ENCODE data around the gene GIPR.

GIPR gene

DNA sequence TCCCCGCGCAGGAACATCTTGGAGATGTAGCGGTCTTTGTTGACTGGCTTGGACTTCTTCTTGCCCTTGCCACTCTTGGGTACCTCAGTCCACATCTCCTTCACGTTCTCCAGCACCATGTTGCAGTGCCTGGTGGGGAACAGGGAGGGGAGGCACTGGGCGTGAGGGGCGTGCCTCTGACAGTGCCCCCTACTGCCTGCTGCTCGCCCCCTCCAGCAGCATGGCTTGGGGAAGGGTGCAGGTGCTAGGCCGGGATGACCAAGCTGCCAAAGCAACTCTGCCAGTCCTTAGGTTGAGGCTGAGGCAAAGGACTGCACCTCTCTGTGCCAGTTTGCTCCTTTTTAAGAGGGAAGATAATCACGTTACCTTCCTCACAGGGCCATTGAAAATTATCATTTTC, 19.6 kb downstream of the GIPR start:
- Histone ChIP-seq H3K36me3 (peaks cover 71% of the 10 kb centered on the region), H4K20me1 (peaks cover 73% of the 10 kb centered on the region), H3K9me3 (no peaks in the 10 kb centered on the region), H3K27me3 (no peaks in the 10 kb centered on the region), H3K27ac (no peak overlapping the region), H3K4me2 (no peak overlapping the region), H3K4me1 (peaks cover 11% of the 10 kb centered on the region), H3K4me3 (no peak overlapping the region), H3K9ac (no peak overlapping the region)
- TF ChIP-seq Cebpa-rat (IDR thresholded peaks at IDR 0.05): no peak

DNA sequence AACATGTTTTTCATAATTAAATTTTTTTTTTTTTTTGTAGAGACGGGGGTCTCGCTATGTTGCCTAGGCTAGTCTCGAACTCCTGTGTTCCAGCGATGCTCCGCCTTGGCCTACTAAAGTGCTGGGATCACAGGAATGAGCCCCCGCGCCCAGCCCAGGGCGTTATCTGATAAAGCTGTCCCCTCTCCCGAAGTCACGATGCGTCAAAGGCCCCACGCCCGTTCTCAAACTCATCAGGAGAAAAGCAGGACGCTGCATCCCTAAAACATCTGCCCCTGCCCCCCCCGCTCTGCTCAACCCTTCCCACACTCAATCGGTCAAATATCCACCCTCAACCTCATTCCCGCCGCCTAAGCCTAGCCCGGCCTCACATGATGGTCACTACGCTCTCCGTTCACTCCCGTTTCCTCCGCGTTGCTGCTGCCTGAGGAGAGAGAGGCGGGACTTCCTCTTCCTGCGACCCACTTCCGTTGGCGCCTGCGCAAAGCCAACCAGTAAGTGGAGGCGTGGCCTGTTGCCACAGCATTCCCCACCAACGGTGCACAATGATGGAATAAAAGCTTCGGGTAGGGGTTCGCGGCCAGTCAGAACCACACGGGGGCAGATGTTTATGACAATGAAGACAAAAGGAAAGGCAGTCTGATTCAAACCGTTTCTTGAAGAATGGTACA, 23.6 kb downstream of the GIPR start, which contains the start of gene SNRPD2:
Gene SNRPD2 (minus strand): TSS at position 438 of the 671 bp plus-strand sequence. CDS start 65 bp downstream, at position 373.
- H3K27me3 ChIP-seq: no peaks in the 10 kb centered on the region
- peak within 1 kb of the TSS; percentile 87 for H3K27ac ChIP-seq
- no peaks in the 10 kb centered on the region for H3K9me3 ChIP-seq
- H3K9ac ChIP-seq: peak within 1 kb of the TSS; percentile 94
- peaks cover 53% of the 10 kb centered on the region for H3K36me3 ChIP-seq
- no peak for TF ChIP-seq Cebpa-rat (IDR thresholded peaks at IDR 0.05)
- H4K20me1 ChIP-seq: peaks cover 46% of the 10 kb centered on the region
- peak within 1 kb of the TSS; percentile 92 for H3K4me2 ChIP-seq
- peak within 1 kb of the TSS; percentile 89 for H3K4me3 ChIP-seq
- H3K4me1 ChIP-seq: peaks cover 20% of the 10 kb centered on the region

DNA sequence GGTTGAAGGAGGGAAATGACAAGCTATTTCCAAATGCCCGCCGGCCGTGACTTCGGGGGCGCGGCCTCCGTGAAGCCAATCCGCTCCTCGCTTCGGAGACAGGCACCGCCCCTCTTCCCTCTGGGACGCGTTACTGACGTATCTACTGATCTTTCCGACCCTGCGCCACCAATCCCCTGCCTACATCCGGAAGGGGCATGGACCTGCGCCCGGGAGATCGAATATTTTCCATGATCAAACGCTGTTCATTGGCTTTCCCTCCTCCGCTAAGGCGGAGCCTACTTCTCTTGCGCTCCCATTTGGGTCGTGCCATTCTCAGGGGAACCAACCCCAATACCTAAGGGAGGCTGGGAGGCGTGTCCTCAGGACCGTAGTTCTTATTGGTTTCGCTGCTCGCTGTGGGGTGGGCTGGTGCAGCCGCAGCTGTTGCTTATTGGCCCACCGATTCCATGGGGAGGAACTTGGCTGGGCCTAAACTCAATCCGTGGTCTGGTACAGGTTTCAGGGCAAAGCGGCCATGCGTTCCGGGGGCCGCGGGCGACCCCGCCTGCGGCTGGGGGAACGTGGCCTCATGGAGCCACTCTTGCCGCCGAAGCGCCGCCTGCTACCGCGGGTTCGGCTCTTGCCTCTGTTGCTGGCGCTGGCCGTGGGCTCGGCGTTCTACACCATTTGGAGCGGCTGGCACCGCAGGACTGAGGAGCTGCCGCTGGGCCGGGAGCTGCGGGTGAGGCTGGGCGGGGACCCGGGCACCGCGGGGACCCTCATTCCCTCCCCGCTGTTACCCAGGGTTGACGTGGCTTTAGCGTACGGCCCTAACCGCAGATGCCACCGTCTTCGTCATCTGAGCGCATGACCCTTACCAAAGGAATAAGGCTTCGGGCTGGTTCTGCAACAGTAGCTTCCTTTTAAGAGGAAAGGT, 24.4 kb downstream of the GIPR start, which contains the start of gene QPCTL:
Gene QPCTL (plus strand): TSS at position 480 of the 919 bp plus-strand sequence. CDS start 38 bp downstream, at position 518.
- Histone ChIP-seq H3K9me3 (no peaks in the 10 kb centered on the region), H3K4me1 (peaks cover 22% of the 10 kb centered on the region), H3K9ac (peak within 1 kb of the TSS; percentile 94), H3K4me3 (peak within 1 kb of the TSS; percentile 89), H4K20me1 (peaks cover 39% of the 10 kb centered on the region), H3K27me3 (no peaks in the 10 kb centered on the region), H3K36me3 (peaks cover 50% of the 10 kb centered on the region), H3K4me2 (peak within 1 kb of the TSS; percentile 92), H3K27ac (peak within 1 kb of the TSS; percentile 87)
- no peak for TF ChIP-seq Cebpa-rat (IDR thresholded peaks at IDR 0.05)

DNA sequence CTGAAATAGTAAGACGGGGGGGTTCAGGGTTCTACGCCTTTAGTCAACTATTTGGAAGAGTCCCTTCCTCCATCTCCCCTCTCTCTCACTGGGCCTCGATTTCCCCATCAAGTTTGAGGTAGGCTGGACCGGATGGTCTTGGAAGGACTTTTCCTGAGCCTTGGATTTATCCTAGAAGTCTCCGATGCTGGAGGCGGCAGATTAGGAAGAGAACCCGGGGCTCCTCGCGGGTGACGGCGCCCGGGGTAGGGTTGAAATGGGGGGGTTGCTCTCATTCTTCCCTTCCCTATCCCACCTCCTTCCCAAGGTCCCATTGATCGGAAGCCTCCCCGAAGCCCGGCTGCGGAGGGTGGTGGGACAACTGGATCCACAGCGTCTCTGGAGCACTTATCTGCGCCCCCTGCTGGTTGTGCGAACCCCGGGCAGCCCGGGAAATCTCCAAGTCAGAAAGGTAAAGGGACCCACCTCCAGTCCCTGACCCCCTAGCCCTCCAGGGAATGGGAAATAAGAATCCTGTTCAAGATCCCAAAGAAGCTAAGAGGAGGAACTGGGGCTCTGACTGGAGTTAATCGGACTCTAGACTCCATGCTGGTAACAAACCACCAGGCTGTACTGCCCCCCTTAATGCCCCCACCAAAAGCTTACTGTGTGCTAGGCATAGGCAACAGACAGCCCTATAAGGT, 25.2 kb downstream of the GIPR start:
- Histone ChIP-seq H3K4me1 (peaks cover 30% of the 10 kb centered on the region), H3K36me3 (peaks cover 48% of the 10 kb centered on the region), H3K4me2 (peak overlapping the region; percentile 84), H3K27me3 (no peaks in the 10 kb centered on the region), H3K9ac (peak overlapping the region; percentile 82), H3K4me3 (peak overlapping the region; percentile 89), H3K9me3 (no peaks in the 10 kb centered on the region), H4K20me1 (peaks cover 31% of the 10 kb centered on the region), H3K27ac (peak overlapping the region; percentile 84)
- no peak for TF ChIP-seq Cebpa-rat (IDR thresholded peaks at IDR 0.05)

DNA sequence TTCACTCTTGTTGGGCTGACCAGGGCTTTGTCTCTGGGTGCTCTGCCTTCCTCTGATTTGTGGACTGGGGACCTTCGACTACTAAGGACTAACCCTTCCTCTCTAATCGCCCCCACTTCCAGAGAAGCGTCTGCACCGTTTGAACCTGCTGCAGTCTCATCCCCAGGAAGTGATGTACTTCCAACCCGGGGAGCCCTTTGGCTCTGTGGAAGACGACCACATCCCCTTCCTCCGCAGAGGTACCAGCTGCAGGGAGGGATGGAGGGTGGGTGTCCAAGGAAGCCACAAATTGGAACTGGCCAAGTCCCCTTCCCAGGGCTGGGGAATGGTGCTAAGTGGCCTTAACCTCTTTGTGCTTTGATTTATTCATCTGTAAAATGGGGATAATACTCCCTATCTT, 33.7 kb downstream of the GIPR start:
- H4K20me1 ChIP-seq: no peaks in the 10 kb centered on the region
- no peak overlapping the region for H3K9ac ChIP-seq
- H3K27ac ChIP-seq: no peak overlapping the region
- no peak for TF ChIP-seq Cebpa-rat (IDR thresholded peaks at IDR 0.05)
- H3K9me3 ChIP-seq: no peaks in the 10 kb centered on the region
- no peak overlapping the region for H3K4me2 ChIP-seq
- no peak overlapping the region for H3K4me3 ChIP-seq
- H3K4me1 ChIP-seq: peaks cover 23% of the 10 kb centered on the region
- peaks cover 68% of the 10 kb centered on the region for H3K36me3 ChIP-seq
- no peaks in the 10 kb centered on the region for H3K27me3 ChIP-seq

DNA sequence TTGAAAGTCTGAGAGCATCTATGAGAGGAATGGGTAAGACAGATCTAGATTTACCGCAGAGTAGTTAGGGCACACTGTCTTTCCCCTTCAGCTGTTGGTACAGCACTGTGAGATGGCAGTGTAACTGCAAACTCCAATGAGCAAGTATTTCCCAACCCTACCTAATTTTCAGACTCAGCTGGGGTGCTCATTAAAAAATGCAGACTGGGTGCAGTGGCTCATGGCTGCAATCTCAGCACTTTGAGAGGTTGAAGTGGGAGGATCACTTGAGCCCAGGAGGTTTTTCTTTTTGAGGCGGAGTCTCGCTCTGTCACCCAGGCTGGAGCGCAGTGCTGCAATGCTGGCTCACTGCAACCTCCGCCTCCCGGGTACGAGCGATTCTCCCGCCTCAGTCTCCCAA, 37.1 kb downstream of the GIPR start:
- Histone ChIP-seq H3K36me3 (peaks cover 57% of the 10 kb centered on the region), H3K9me3 (no peaks in the 10 kb centered on the region), H3K27ac (no peak overlapping the region), H3K27me3 (no peaks in the 10 kb centered on the region), H4K20me1 (no peaks in the 10 kb centered on the region; the same call in 1 of the 2 replicates), H3K4me2 (no peak overlapping the region), H3K9ac (no peak overlapping the region), H3K4me1 (peaks cover 23% of the 10 kb centered on the region), H3K4me3 (no peak overlapping the region)
- TF ChIP-seq Cebpa-rat (IDR thresholded peaks at IDR 0.05): no peak

DNA sequence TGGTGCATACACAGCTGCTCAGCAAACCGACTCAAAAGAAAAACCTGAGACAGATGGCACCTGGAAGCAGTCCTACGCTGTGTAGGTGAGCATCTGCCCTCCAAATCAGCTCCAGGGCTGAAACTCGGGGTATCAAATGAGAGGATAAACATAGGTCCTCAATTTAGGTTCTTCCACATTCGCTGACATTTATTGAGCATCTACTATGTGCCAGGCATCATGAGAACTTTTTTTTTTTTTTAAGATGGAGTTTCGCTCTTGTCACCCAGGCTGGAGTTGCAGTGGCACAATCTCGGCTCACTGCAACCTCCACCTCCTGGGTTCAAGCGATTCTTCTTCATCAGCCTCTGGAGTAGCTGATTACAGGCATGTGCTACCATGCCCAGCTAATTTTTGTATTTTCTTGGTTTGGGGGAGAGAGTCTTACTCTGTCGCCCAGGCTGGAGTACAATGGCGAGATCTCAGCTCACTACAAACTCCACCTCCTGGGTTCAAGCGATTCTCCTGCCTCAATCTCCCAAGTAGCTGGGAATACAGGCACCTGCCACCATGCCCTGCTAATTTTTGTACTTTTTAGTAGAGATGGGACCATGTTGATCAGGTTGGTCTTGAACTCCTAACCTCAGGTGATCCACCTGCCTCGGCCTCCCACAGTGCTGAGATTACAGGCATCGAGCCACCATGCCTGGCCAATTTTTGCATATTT, 37.8 kb downstream of the GIPR start:
- H3K4me3 ChIP-seq: no peak overlapping the region
- peak overlapping the region; percentile 66; the same call in 1 of the 2 replicates for H3K4me2 ChIP-seq
- peaks cover 4% of the 10 kb centered on the region for H4K20me1 ChIP-seq
- no peak for TF ChIP-seq Cebpa-rat (IDR thresholded peaks at IDR 0.05)
- H3K36me3 ChIP-seq: peaks cover 55% of the 10 kb centered on the region
- H3K9ac ChIP-seq: no peak overlapping the region
- H3K27me3 ChIP-seq: no peaks in the 10 kb centered on the region
- no peak overlapping the region for H3K27ac ChIP-seq
- peaks cover 23% of the 10 kb centered on the region for H3K4me1 ChIP-seq
- H3K9me3 ChIP-seq: no peaks in the 10 kb centered on the region

DNA sequence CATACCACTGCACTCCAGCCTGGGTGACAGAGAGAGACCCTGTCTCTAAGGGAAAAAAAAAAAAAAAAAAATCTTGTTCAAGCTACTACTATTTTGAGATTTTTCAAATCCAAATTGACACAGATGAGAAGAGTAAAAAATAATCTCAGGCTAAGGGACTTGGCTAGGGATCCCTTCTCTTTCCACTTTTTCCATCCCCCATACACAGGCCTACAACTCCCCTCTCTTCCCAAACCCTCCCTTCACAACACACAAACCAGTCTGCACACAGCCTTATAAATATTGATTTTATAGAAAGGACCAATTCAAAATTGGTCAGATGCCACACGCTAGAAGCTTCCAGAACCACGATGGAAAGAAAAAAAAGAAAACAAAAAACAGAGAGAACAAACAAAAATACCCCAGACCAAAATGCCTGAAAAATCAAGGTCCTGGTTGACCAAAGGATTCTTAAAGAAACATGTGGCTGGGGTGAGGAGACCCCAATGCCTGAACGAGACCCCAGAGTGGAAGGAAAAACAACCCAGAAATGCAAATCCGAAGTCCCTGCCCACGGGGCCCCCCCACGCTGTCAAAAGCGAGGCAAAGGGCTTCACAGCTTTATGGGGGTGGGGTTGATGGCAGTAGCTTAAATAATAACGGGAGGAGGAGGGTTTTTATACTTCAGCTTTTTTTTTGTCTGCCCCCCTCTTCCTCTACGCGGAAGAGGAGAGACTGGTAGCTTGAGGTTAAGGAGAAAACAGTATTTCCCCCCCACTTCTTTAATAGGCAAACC, 42.5 kb downstream of the GIPR start:
- no peak overlapping the region for H3K4me2 ChIP-seq
- H3K36me3 ChIP-seq: peaks cover 50% of the 10 kb centered on the region
- no peaks in the 10 kb centered on the region for H3K27me3 ChIP-seq
- TF ChIP-seq Cebpa-rat (IDR thresholded peaks at IDR 0.05): no peak
- H3K9ac ChIP-seq: no peak overlapping the region
- H3K4me1 ChIP-seq: peaks cover 32% of the 10 kb centered on the region
- peaks cover 44% of the 10 kb centered on the region for H4K20me1 ChIP-seq
- H3K4me3 ChIP-seq: no peak overlapping the region
- H3K9me3 ChIP-seq: no peaks in the 10 kb centered on the region
- H3K27ac ChIP-seq: no peak overlapping the region
